ENCODE data around the gene DDX1.
"Not testable (repeated sequence)": the region's sequence is repeated elsewhere in the genome, so short reads cannot be mapped to it uniquely, and the experiment has no call there.

DDX1 gene

GRCh38 chr2:15666861-15667808 is 75.5 kb downstream of the DDX1 start:
- DNase-seq: no peak

GRCh38 chr2:15667809-15668556 is 76.3 kb downstream of the DDX1 start:
- no peak for DNase-seq

GRCh38 chr2:15668611-15669305 is 77.1 kb downstream of the DDX1 start:
- DNase-seq: no peak

- no peak for DNase-seq
These were observed 77.8 kb downstream of the DDX1 start for GRCh38 chr2:15669375-15669910.

- DNase-seq: no peak
These were observed 78.8 kb downstream of the DDX1 start for GRCh38 chr2:15670469-15670868.

- no peak for DNase-seq
These were observed 79.3 kb downstream of the DDX1 start for GRCh38 chr2:15670981-15671380.

- DNase-seq: no peak
These were observed 79.7 kb downstream of the DDX1 start for GRCh38 chr2:15671409-15671808.

GRCh38 chr2:15671842-15672815 is 80.5 kb downstream of the DDX1 start:
- no peak for DNase-seq

GRCh38 chr2:15672961-15673918 is 81.6 kb downstream of the DDX1 start:
- no peak for DNase-seq

- DNase-seq: no peak
These were observed 82.4 kb downstream of the DDX1 start for GRCh38 chr2:15673919-15674636.

- DNase-seq: no peak
These were observed 83.2 kb downstream of the DDX1 start for GRCh38 chr2:15674637-15675455.

- DNase-seq: no peak
These were observed 84.0 kb downstream of the DDX1 start for GRCh38 chr2:15675456-15676195.

GRCh38 chr2:15677141-15677843 is 85.6 kb downstream of the DDX1 start:
- DNase-seq: no peak

GRCh38 chr2:15678346-15678745 is 86.7 kb downstream of the DDX1 start:
- DNase-seq: no peak

GRCh38 chr2:15678909-15679308 is 87.2 kb downstream of the DDX1 start:
- no peak for DNase-seq

- no peak for DNase-seq
These were observed 87.8 kb downstream of the DDX1 start for GRCh38 chr2:15679386-15679924.

GRCh38 chr2:15680132-15680531 is 88.5 kb downstream of the DDX1 start:
- DNase-seq: not testable (repeated sequence)
